ENCODE data around the gene CRADD.

CRADD gene

DNA sequence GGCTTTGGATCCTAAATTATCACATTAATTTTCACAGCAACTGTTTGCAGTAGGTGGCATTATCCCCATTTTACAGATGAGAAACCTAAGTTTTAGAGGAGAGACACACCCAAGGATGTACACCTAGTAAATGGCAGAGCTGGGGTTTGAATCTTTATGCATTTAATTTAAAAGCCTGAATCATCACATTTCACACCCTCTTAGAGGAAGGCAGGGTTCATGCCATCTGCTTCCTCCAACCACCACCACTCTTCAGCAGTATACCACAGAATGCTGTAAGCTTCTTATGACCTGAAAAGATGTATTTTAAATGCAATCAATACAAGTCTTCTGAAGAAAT lies 90.3 kb downstream of the CRADD start:
- DNase-seq = no peak
- no peaks in the 10 kb centered on the region for H3K27me3 ChIP-seq
- TF ChIP-seq, protein P1, sequence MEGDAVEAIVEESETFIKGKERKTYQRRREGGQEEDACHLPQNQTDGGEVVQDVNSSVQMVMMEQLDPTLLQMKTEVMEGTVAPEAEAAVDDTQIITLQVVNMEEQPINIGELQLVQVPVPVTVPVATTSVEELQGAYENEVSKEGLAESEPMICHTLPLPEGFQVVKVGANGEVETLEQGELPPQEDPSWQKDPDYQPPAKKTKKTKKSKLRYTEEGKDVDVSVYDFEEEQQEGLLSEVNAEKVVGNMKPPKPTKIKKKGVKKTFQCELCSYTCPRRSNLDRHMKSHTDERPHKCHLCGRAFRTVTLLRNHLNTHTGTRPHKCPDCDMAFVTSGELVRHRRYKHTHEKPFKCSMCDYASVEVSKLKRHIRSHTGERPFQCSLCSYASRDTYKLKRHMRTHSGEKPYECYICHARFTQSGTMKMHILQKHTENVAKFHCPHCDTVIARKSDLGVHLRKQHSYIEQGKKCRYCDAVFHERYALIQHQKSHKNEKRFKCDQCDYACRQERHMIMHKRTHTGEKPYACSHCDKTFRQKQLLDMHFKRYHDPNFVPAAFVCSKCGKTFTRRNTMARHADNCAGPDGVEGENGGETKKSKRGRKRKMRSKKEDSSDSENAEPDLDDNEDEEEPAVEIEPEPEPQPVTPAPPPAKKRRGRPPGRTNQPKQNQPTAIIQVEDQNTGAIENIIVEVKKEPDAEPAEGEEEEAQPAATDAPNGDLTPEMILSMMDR (IDR thresholded peaks at IDR 0.05) = no peak
- H3K4me3 ChIP-seq = no peak overlapping the region
- intact Hi-C loops (cut with DNase I; ENCODE audit: low total_unique reads) = loop anchor here (2.0 to 10.0 kb wide), 3 partner anchors 203 to 335 kb away; no protein-coding TSS in a partner anchor
- no peaks in the 10 kb centered on the region for H3K9me3 ChIP-seq
- peak overlapping the region in 1 of 2 donors; percentile 23 for H3K27ac ChIP-seq
- peaks cover 0 to 9% (median 3%) of the 10 kb centered on the region in 4 donors for H3K4me1 ChIP-seq
- H3K36me3 ChIP-seq = no peaks in the 10 kb centered on the region

DNA sequence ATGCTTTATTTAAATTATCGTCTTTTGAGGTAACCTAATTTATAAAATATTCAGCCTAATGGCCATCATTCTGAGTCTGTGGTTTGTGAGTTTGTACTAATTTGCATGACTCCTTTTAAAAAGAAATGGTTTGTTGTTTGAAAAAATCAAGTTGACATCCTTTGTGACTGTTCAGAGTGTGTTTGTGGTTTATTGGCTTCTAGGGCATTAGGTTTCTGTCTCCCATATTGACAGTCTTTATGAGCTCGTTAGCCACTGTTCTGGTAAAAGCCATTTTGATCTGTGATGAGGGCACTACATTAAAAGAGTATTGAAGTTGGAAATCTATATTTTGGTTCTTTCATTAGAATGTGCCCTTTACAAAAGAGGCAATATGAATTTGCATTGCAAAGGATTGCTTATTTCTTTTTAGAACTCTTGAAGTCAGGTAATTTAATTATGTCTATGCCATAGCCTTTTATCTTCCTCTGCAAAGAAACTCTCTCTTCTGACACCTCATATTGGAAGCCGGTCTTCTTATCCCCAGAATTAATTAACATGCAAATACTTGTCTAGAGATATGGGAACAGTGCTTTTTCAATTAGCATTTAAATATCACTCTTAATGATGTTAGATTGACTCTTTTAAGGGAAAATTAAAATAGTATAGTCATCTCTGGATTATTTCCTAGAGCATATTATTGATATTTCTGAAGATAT lies 95.0 kb downstream of the CRADD start:
- Histone ChIP-seq H3K27ac (no peak overlapping the region), H3K4me1 (peaks cover 0 to 17% (median 11%) of the 10 kb centered on the region in 4 donors), H3K9me3 (no peaks in the 10 kb centered on the region), H3K4me3 (no peak overlapping the region), H3K36me3 (no peaks in the 10 kb centered on the region), H3K27me3 (no peaks in the 10 kb centered on the region)
- DNase-seq = no peak
- TF ChIP-seq, protein P1 (IDR thresholded peaks at IDR 0.05) = no peak
- intact Hi-C loops (cut with DNase I; ENCODE audit: low total_unique reads) = loop anchor here (10.0 kb wide), 1 partner anchor 123 kb away; no protein-coding TSS in a partner anchor

DNA sequence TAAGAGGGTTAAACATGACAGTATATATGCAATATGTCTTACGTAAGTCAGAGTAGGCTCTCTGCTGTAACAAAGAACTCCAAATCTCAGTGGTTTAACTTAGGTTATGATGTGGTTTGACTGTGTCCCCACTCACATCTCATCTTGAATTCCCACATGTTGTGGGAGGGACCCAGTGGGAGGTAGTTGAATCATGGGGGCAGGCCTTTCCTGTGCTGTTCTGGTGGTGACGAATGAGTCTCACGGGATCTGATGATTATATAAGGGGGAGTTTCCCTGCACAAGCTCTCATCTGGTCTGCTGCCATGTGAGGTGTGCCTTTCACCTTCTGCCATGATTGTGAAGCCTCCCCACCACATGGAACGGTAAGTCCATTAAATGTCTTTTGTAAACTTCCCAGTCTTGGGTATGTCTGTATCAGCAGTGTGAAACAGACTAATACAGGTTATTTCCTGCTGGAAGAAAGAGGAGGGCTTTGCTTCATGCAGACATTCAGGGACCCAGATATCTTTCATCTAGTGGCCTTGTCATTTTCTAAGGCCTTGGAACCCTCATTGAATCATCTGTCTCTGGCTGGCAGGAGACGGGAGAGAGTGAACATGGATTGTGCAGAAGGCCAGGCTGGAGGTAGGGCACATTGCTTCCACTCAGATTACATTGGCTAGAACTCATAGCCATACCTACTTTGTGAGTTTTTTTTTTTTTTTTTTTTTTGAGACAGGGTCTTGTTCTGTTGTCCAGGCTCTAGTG lies 96.1 kb downstream of the CRADD start:
- H3K4me3 ChIP-seq = no peak overlapping the region
- no peaks in the 10 kb centered on the region for H3K9me3 ChIP-seq
- TF ChIP-seq, protein P1 (IDR thresholded peaks at IDR 0.05) = no peak
- H3K4me1 ChIP-seq = peaks cover 0 to 24% (median 19%) of the 10 kb centered on the region in 4 donors
- H3K27me3 ChIP-seq = no peaks in the 10 kb centered on the region
- DNase-seq = no peak
- no peak overlapping the region for H3K27ac ChIP-seq
- intact Hi-C loops (cut with DNase I; ENCODE audit: low total_unique reads) = loop anchor here (10.0 kb wide), 1 partner anchor 122 kb away; no protein-coding TSS in a partner anchor
- no peaks in the 10 kb centered on the region for H3K36me3 ChIP-seq

DNA sequence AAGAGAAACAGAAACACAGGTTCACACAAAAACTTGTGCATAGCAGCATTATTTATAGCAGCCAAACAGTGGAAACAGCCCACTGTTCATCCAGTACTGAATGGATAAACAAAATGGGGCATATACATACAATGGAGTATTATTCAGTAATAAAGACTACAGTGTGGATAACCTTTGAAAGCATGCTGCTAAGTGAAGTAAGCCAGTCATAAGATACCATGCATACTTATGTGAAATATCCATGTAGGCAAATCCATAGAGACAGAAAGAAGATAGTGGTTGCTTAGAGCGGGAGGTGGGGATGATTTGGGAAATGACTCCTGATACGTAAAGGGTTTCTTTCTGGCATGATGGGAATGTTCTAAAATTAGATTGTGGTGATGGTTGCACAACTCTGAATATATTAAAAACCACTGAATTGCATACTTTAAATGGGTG lies 99.4 kb downstream of the CRADD start:
- Histone ChIP-seq H3K9me3 (no peaks in the 10 kb centered on the region), H3K4me1 (peaks cover 0 to 40% (median 28%) of the 10 kb centered on the region in 4 donors), H3K36me3 (no peaks in the 10 kb centered on the region), H3K27ac (peak overlapping the region; percentile 75 to 81), H3K4me3 (no peak overlapping the region), H3K27me3 (no peaks in the 10 kb centered on the region)
- TF ChIP-seq, protein P1 (IDR thresholded peaks at IDR 0.05) = no peak
- intact Hi-C loops (cut with DNase I; ENCODE audit: low total_unique reads) = loop anchor here (5.0 to 10.0 kb wide), 3 partner anchors 34 to 118 kb away; no protein-coding TSS in a partner anchor
- no peak for DNase-seq

DNA sequence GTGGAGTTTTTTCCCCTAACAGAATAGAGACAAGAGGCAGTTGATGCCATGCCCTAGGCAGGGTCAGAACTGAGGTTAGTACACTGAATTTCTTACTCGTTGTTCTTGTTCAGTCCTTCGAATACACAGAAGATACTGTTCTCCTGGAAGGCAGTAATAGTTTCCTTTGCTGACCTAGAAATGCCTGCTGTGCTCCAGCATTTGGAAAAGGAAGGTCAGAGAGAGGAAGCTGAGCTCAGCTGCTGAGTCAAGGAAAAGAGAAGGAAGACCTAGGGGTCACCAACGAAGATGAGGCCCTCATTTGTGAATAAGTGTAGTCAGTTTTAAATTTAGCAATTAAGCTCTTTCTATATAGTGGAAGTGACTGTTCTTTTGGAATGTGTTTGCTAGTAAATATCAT lies 100.1 kb downstream of the CRADD start:
- Histone ChIP-seq H3K27ac (peak overlapping the region; percentile 75 to 81), H3K36me3 (no peaks in the 10 kb centered on the region), H3K4me3 (no peak overlapping the region), H3K4me1 (peaks cover 0 to 40% (median 28%) of the 10 kb centered on the region in 4 donors), H3K27me3 (no peaks in the 10 kb centered on the region), H3K9me3 (no peaks in the 10 kb centered on the region)
- DNase-seq = no peak
- intact Hi-C loops (cut with DNase I; ENCODE audit: low total_unique reads) = loop anchor here (5.0 to 10.0 kb wide), 3 partner anchors 35 to 118 kb away; no protein-coding TSS in a partner anchor
- TF ChIP-seq, protein P1 (IDR thresholded peaks at IDR 0.05) = no peak

Data from tibial artery (tissue), 4 donors.